IMR-90 (cell line): Measurements from ENCODE around the gene ROBO1. TPM values are rescaled to one million over a fixed set of nuclear protein-coding genes. Genes with fewer than 3 reads are reported as not detected.

ENCODE experiments used
- ATAC-seq: fragments of 200-7000 bp; cut with Tn5 transposase; 2 replicates; pipeline ENCODE4 v1.9.1; 2020; ENCODE audit warnings: low read depth, mild to moderate bottlenecking, moderate library complexity
- BruUV-seq: library from RNA; stranded (reverse); fragments of 400-500 nt; replicated peaks from 2 replicates; lab custom pipeline; 2021; lab: Mats Ljungman, UMichigan
- CTCF ChIA-PET: fragments of 300-600 bp; formaldehyde crosslinking; extraction: SDS; loops from one replicate; lab custom pipeline; 2021; ENCODE audit warnings: antibody characterized with exemption; lab: Yijun Ruan, JAX
- POLR2A ChIA-PET: fragments of 300-600 bp; sonication (Branson Sonifier 250); formaldehyde crosslinking; loops from one replicate; lab custom pipeline; 2022; ENCODE audit warnings: antibody characterized with exemption; ENCODE audit not compliant: unreplicated experiment; lab: Charles Lee
- DNase-seq: peaks from one replicate; pipeline ENCODE4 v3.0.0; 2013
- H2AFZ ChIP-seq: replicated peaks from 2 replicates; pipeline ENCODE3; 2013; ENCODE audit warnings: low read length, mild to moderate bottlenecking; ENCODE audit not compliant: poor library complexity
- H2AK5ac ChIP-seq: 2 replicates; pipeline ENCODE4 v1.6.1; 2013; ENCODE audit warnings: low read depth, low read length, inconsistent platforms
- H2AK9ac ChIP-seq: replicated peaks from 2 replicates; pipeline ENCODE3; 2013; ENCODE audit warnings: mild to moderate bottlenecking, low read depth, low read length, moderate library complexity; ENCODE audit not compliant: poor library complexity
- H2BK120ac ChIP-seq: 2 replicates; pipeline ENCODE4 v1.6.1; 2013; ENCODE audit warnings: low read depth, low read length, inconsistent platforms
- H2BK15ac ChIP-seq: 3 replicates; pipeline ENCODE4 v1.6.1; 2013; ENCODE audit warnings: low read depth, low read length, inconsistent platforms
- H2BK20ac ChIP-seq: 2 replicates; pipeline ENCODE4 v1.6.1; 2013; ENCODE audit warnings: low read depth, mild to moderate bottlenecking, inconsistent platforms, low read length, moderate library complexity
- H2BK5ac ChIP-seq: 2 replicates; pipeline ENCODE4 v1.6.1; 2013; ENCODE audit warnings: mild to moderate bottlenecking, low read depth, low read length, inconsistent platforms; ENCODE audit not compliant: poor library complexity, severe bottlenecking
- H3K14ac ChIP-seq: replicated peaks from 2 replicates; pipeline ENCODE4 v1.6.1; 2013; ENCODE audit warnings: low read depth, low read length, inconsistent platforms
- H3K18ac ChIP-seq: 2 replicates; pipeline ENCODE4 v1.6.1; 2013; ENCODE audit warnings: low read depth, low read length, control low read depth
- H3K23ac ChIP-seq: 2 replicates; pipeline ENCODE4 v1.6.1; 2013; ENCODE audit warnings: low read depth, low read length, inconsistent platforms
- H3K27ac ChIP-seq: 2 replicates; pipeline ENCODE4 v1.5.1; 2013; ENCODE audit warnings: mild to moderate bottlenecking, control low read depth, low read length; ENCODE audit not compliant: insufficient read depth
- H3K27me3 ChIP-seq: 2 replicates; pipeline ENCODE4 v1.6.1; 2013; ENCODE audit warnings: low read length; ENCODE audit not compliant: control insufficient read depth, insufficient read depth
- H3K36me3 ChIP-seq: 2 replicates; pipeline ENCODE4 v1.6.1; 2013; ENCODE audit warnings: low read length, mixed read lengths; ENCODE audit not compliant: control insufficient read depth, insufficient read depth
- H3K4ac ChIP-seq: 2 replicates; pipeline ENCODE4 v1.6.1; 2013; ENCODE audit warnings: low read depth, low read length, inconsistent platforms
- H3K4me1 ChIP-seq: 2 replicates; pipeline ENCODE4 v1.6.1; 2013; ENCODE audit warnings: low read length, mixed read lengths; ENCODE audit not compliant: control insufficient read depth, insufficient read depth
- H3K4me2 ChIP-seq: 2 replicates; pipeline ENCODE4 v1.6.1; 2013; ENCODE audit warnings: low read depth, mild to moderate bottlenecking, control low read depth, low read length, moderate library complexity
- H3K4me3 ChIP-seq: 2 replicates; pipeline ENCODE4 v1.5.1; 2013; ENCODE audit warnings: low read depth, mild to moderate bottlenecking, control low read depth, low read length, moderate library complexity; ENCODE audit not compliant: insufficient read depth
- H3K56ac ChIP-seq: 2 replicates; pipeline ENCODE4 v1.6.1; 2013; ENCODE audit warnings: low read length, inconsistent platforms; ENCODE audit not compliant: insufficient read depth; ENCODE audit errors: extremely low read depth
- H3K79me1 ChIP-seq, 2 experiments: 2 replicates each; pipeline ENCODE4 v1.6.1; 2013; ENCODE audit warnings: low read length in 2 of 2, inconsistent platforms in 1 of 2, low read depth in 1 of 2
- H3K9ac ChIP-seq: 2 replicates; pipeline ENCODE4 v1.6.1; 2013; ENCODE audit warnings: low read depth, low read length, control low read depth
- H3K9me1 ChIP-seq: 2 replicates; pipeline ENCODE4 v1.6.1; 2013; ENCODE audit warnings: low read length, inconsistent platforms; ENCODE audit not compliant: insufficient read depth
- H3K9me3 ChIP-seq: 2 replicates; pipeline ENCODE4 v1.6.1; 2013; ENCODE audit warnings: low read length; ENCODE audit not compliant: control insufficient read depth, insufficient read depth
- H4K20me1 ChIP-seq: 2 replicates; pipeline ENCODE4 v1.6.1; 2013; ENCODE audit warnings: low read length, inconsistent platforms; ENCODE audit not compliant: insufficient read depth
- H4K5ac ChIP-seq: 2 replicates; pipeline ENCODE4 v1.6.1; 2013; ENCODE audit warnings: mild to moderate bottlenecking, low read depth, low read length, control low read depth
- H4K8ac ChIP-seq, 2 experiments: 2 replicates each; pipeline ENCODE4 v1.6.1; 2013; ENCODE audit warnings: low read depth in 2 of 2, low read length in 2 of 2, control low read depth in 1 of 2, inconsistent platforms in 1 of 2
- H4K91ac ChIP-seq: 2 replicates; pipeline ENCODE4 v1.6.1; 2013; ENCODE audit warnings: low read depth, low read length, inconsistent platforms; ENCODE audit not compliant: insufficient read depth
- CHD1 ChIP-seq: IDR thresholded peaks from 2 replicates; pipeline ENCODE4 v1.6.1; 2012; ENCODE audit warnings: low read depth, low read length, improper control_type of control experiment
- CTCF ChIP-seq: conservative IDR thresholded peaks from 2 replicates; pipeline ENCODE4 v1.5.1; 2012; ENCODE audit warnings: mild to moderate bottlenecking, low read depth, low read length, improper control_type of control experiment
- ELK1 ChIP-seq: fragments of 150-350 bp; IDR thresholded peaks from 2 replicates; pipeline ENCODE4 v1.6.1; 2016; ENCODE audit warnings: low read depth, mild to moderate bottlenecking, low read length, moderate library complexity, borderline replicate concordance
- FOS ChIP-seq: fragments of 150-350 bp; IDR thresholded peaks from 2 replicates; pipeline ENCODE4 v1.6.1; 2016; ENCODE audit warnings: low read depth, low read length
- MAFK ChIP-seq: IDR thresholded peaks from 2 replicates; pipeline ENCODE4 v1.6.1; 2012; ENCODE audit warnings: low read depth, low read length, improper control_type of control experiment
- POLR2A ChIP-seq: IDR thresholded peaks from 2 replicates; pipeline ENCODE4 v1.6.1; 2012; ENCODE audit warnings: mild to moderate bottlenecking, low read depth, low read length
- RAD21 ChIP-seq: IDR thresholded peaks from 2 replicates; pipeline ENCODE4 v1.6.1; 2012; ENCODE audit warnings: low read length, improper control_type of control experiment
- RCOR1 ChIP-seq: IDR thresholded peaks from 2 replicates; pipeline ENCODE4 v1.6.1; 2012; ENCODE audit warnings: mild to moderate bottlenecking, low read length, improper control_type of control experiment; ENCODE audit not compliant: insufficient replicate concordance
- RFX5 ChIP-seq: IDR thresholded peaks from 2 replicates; pipeline ENCODE4 v1.8.0; 2012; ENCODE audit warnings: low read depth, mild to moderate bottlenecking, low read length, moderate library complexity
- SMC3 ChIP-seq: fragments of 150-350 bp; IDR thresholded peaks from 2 replicates; pipeline ENCODE4 v1.6.1; 2016; ENCODE audit warnings: low read depth, mild to moderate bottlenecking, antibody characterized with exemption, low read length, moderate library complexity
- USF2 ChIP-seq: fragments of 150-350 bp; IDR thresholded peaks from 2 replicates; pipeline ENCODE4 v1.6.1; 2017; ENCODE audit warnings: mild to moderate bottlenecking, antibody characterized with exemption, low read length, low read depth
- dilution Hi-C: fragments of 300-500 bp; cut with HindIII; formaldehyde crosslinking; loops from one replicate; pipeline ENCODE4 v1.14.3; 2018; ENCODE audit warnings: low sequenced_read_pairs; ENCODE audit not compliant: unreplicated experiment
- in situ Hi-C: fragments of 300-500 bp; cut with MboI; formaldehyde crosslinking; loops from 3 replicates; pipeline ENCODE4 v1.14.3; 2019; ENCODE audit warnings: low sequenced_read_pairs, inconsistent platforms, mixed read lengths
- intact Hi-C: fragments of 100-400 bp; cut with micrococcal nuclease; formaldehyde crosslinking; loops from 2 replicates; pipeline ENCODE4 v1.10.0; 2022
- polyA plus RNA-seq, 3 experiments: library from polyadenylated mRNA; depleted of rRNA; stranded (reverse); fragments of >200 nt; gene quantifications; 2 replicates each; pipeline ENCODE4 v1.2.3, GENCODE V29; 2012; ENCODE audit warnings: low replicate concordance in 1 of 3
- total RNA-seq: library from RNA; depleted of rRNA; stranded (reverse); fragments of >200 nt; gene quantifications from 2 replicates; pipeline ENCODE4 v1.2.3, GENCODE V29; 2012

The ROBO1 gene
- total and polyA plus RNA-seq, 2 of the 4 experiments (the other 2 are of a cell fraction): 24.1 to 53.9 TPM

- Histone ChIP-seq H3K23ac (no peak overlapping the region), H2AK5ac (no peak overlapping the region), H3K4ac (no peak overlapping the region), H3K9me3 (no peaks in the 10 kb centered on the region), H2BK20ac (no peak overlapping the region), H2BK5ac (no peak overlapping the region), H4K5ac (no peak overlapping the region), H3K4me1 (no peaks in the 10 kb centered on the region), H4K20me1 (no peaks in the 10 kb centered on the region), H3K14ac (no peak overlapping the region), H3K18ac (no peak overlapping the region), H3K79me1 (peaks cover 2 to 3% of the 10 kb centered on the region in 2 experiments; a peak in 1 of 4 replicates), H3K4me2 (no peak overlapping the region), H3K27ac (no peak overlapping the region), H3K36me3 (no peaks in the 10 kb centered on the region), H3K56ac (no peak overlapping the region), H3K9me1 (no peaks in the 10 kb centered on the region), H2BK120ac (no peak overlapping the region), H3K9ac (no peak overlapping the region), H3K27me3 (no peaks in the 10 kb centered on the region), H2AFZ (no peak overlapping the region), H2AK9ac (no peak overlapping the region), H2BK15ac (no peak overlapping the region), H3K4me3 (no peak overlapping the region), H4K91ac (no peak overlapping the region), H4K8ac (no peak overlapping the region)
- DNase-seq: no peak
- ChIA-PET CTCF (interaction anchor here (0.6 kb wide), 1 partner anchor 45 kb away, joined by 3 read pairs; no protein-coding TSS in a partner anchor), POLR2A (no interaction called here)
- intact Hi-C loops: no loop called here
- TF ChIP-seq POLR2A: no peak
- TF ChIP-seq MAFK: no peak
- no peak for TF ChIP-seq RFX5
- TF ChIP-seq RCOR1: no peak
- TF ChIP-seq SMC3: no peak
- TF ChIP-seq FOS: no peak
- TF ChIP-seq USF2: no peak
- no peak for TF ChIP-seq RAD21
- TF ChIP-seq CHD1: no peak
- TF ChIP-seq CTCF: no peak
- no peak for TF ChIP-seq ELK1
- no peak; the same call in 1 of the 2 replicates for ATAC-seq
- in situ Hi-C loops: no loop called here
- dilution Hi-C loops: no loop called here
- no TSS peak for BruUV-seq
Measured at GRCh38 chr3:78798266-78798832, 969.4 kb downstream of the ROBO1 start.
